ENCODE results near the gene SND1. TPM values are rescaled to one million over a fixed set of nuclear protein-coding genes. Genes with fewer than 3 reads are reported as not detected.
"Not testable (repeated sequence)": the region's sequence is repeated elsewhere in the genome, so short reads cannot be mapped to it uniquely, and the experiment has no call there.

Gene SND1
- total RNA-seq, 6 experiments from 2014 or later, result 77.5 to 150 (median 126) TPM

GRCh38 chr7:127901895-127902703 is 250.1 kb downstream of the SND1 start:
- TF ChIP-seq CTCF (IDR thresholded peaks at IDR 0.05) (no peak), POLR2A (IDR thresholded peaks at IDR 0.05) (no peak)
- no peaks in the 10 kb centered on the region for H3K36me3 ChIP-seq
- no peaks in the 10 kb centered on the region for H3K9me3 ChIP-seq
- no peak overlapping the region for H3K27ac ChIP-seq
- no peak for DNase-seq
- no peaks in the 10 kb centered on the region for H3K27me3 ChIP-seq
- WGBS (ENCODE audit: insufficient coverage, low coverage, low lambda C conversion rate, missing lambda C conversion rate), result 73% methylated on average over 5 of the region's 5 CpGs
- peaks cover 0 to 23% (median 9%) of the 10 kb centered on the region in 4 donors for H3K4me1 ChIP-seq
- intact Hi-C loops (cut with DNase I), result no loop called here
- H3K4me3 ChIP-seq, result no peak overlapping the region
- peak; percentile 42 to 76 (median 55) for ATAC-seq

DNA sequence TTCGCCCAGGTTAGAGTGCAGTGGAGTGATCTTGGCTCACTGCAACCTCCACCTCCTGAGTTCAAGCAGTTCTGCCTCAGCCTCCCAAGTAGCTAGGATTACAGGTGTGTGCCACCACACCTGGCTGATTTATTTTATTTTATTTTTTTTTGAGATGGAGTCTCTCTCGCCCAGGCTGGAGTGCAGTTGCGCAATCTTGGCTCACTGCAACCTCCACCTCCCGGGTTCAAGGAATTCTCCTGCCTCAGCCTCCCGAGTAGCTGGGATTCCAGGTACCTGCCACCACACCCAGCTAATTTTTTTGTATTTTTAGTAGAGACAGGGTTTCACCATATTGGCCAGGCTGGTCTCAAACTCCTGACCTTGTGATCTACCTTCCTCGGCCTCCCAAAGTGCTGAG is 250.8 kb downstream of the SND1 start:
- 94% methylated on average over 5 of the region's 6 CpGs for WGBS (ENCODE audit: insufficient coverage, low coverage, low lambda C conversion rate, missing lambda C conversion rate)
- H3K27ac ChIP-seq; H3K27me3 ChIP-seq; H3K36me3 ChIP-seq; H3K9me3 ChIP-seq; DNase-seq; H3K4me3 ChIP-seq; ATAC-seq; intact Hi-C loops (cut with DNase I): not testable (repeated sequence)
- peaks cover 0 to 29% (median 9%) of the 10 kb centered on the region in 4 donors for H3K4me1 ChIP-seq

DNA sequence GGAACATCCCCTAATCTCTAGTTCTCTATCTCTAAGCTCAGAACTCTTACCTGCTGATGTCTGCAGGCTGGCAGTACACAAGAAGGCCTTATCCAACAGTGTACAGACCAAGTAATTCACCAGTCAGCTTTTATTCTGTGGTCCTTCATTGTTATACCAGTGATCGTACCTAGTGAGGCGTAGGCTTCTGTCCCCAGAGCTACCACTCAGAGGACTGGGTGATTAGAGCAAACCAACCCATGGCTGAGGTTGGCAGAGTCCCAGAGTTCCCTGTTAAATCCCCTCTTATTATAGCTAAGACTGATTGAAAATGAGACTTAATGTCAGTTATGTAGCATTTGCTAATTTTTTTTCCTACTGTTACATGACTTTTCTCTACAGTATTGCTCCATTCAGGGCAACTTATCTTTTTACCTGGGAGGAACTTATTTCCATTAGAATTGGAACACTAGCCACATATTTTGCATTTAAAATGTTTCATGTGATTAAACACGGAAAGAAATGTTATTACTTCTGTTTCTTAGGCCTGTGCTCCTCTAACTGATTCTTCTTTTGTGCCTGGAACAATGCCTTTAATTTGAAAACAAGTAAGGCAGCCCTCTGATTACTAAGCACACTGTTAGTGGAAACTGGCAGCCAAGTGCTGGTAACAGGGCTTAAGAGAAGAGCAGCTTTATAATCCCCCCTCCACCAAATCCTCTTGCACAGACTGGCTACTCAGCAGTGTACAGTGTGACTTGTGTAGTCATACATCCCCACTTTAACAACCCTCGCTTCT is 252.1 kb downstream of the SND1 start:
- DNase-seq, result no peak
- no peak for TF ChIP-seq CTCF (IDR thresholded peaks at IDR 0.05)
- TF ChIP-seq POLR2A (IDR thresholded peaks at IDR 0.05), result no peak
- no peaks in the 10 kb centered on the region for H3K27me3 ChIP-seq
- H3K4me3 ChIP-seq, result no peak overlapping the region
- WGBS (ENCODE audit: insufficient coverage, low coverage, low lambda C conversion rate, missing lambda C conversion rate), result 83% methylated on average over 2 of the region's 4 CpGs
- H3K27ac ChIP-seq, result no peak overlapping the region
- H3K36me3 ChIP-seq, result no peaks in the 10 kb centered on the region
- intact Hi-C loops (cut with DNase I), result no loop called here
- ATAC-seq, result no peak
- H3K4me1 ChIP-seq, result peaks cover 0 to 30% (median 9%) of the 10 kb centered on the region in 4 donors
- H3K9me3 ChIP-seq, result no peaks in the 10 kb centered on the region

DNA sequence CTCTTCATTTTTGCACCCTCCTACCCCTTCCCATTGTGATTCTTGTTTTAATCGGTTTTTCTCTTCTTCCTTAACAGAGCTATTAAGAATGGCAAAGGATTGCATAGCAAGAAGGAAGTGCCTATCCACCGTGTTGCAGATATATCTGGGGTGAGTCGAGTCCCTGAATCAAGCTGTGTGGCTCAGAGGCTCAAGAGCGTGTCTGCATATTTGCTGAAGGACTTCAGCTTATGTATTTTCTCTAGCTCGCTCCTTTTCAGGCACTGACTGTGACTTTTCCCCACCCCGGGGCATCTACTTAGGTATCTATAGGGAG is 252.6 kb downstream of the SND1 start:
- DNase-seq (no peak), ATAC-seq (no peak)
- H3K27ac ChIP-seq, result no peak overlapping the region
- TF ChIP-seq POLR2A (IDR thresholded peaks at IDR 0.05) (no peak), CTCF (IDR thresholded peaks at IDR 0.05) (no peak)
- H3K4me1 ChIP-seq, result peaks cover 0 to 33% (median 9%) of the 10 kb centered on the region in 4 donors
- no peaks in the 10 kb centered on the region for H3K27me3 ChIP-seq
- intact Hi-C loops (cut with DNase I), result no loop called here
- no peaks in the 10 kb centered on the region for H3K9me3 ChIP-seq
- no peaks in the 10 kb centered on the region for H3K36me3 ChIP-seq
- WGBS (ENCODE audit: insufficient coverage, low coverage, low lambda C conversion rate, missing lambda C conversion rate), result 80% methylated on average over 4 of the region's 6 CpGs
- no peak overlapping the region for H3K4me3 ChIP-seq

GRCh38 chr7:127905021-127905420 is 253.0 kb downstream of the SND1 start:
- no peak for DNase-seq
- TF ChIP-seq POLR2A (IDR thresholded peaks at IDR 0.05), result no peak
- no peak for TF ChIP-seq CTCF (IDR thresholded peaks at IDR 0.05)

More at GRCh38 chr7:127905021-127905420, 253.0 kb downstream of the SND1 start:
- H3K36me3 ChIP-seq, result no peaks in the 10 kb centered on the region
- ATAC-seq, result no peak
- no peaks in the 10 kb centered on the region for H3K9me3 ChIP-seq
- intact Hi-C loops (cut with DNase I), result no loop called here
- no peak overlapping the region for H3K4me3 ChIP-seq
- H3K27me3 ChIP-seq, result no peaks in the 10 kb centered on the region
- H3K4me1 ChIP-seq, result peaks cover 0 to 37% (median 9%) of the 10 kb centered on the region in 4 donors
- no peak overlapping the region for H3K27ac ChIP-seq

Measured in right lobe of liver (tissue), 6 donors.